ENCODE results near the gene OR8B3.
"Not testable (repeated sequence)": the region's sequence is repeated elsewhere in the genome, so short reads cannot be mapped to it uniquely, and the experiment has no call there.

Gene OR8B3

DNA sequence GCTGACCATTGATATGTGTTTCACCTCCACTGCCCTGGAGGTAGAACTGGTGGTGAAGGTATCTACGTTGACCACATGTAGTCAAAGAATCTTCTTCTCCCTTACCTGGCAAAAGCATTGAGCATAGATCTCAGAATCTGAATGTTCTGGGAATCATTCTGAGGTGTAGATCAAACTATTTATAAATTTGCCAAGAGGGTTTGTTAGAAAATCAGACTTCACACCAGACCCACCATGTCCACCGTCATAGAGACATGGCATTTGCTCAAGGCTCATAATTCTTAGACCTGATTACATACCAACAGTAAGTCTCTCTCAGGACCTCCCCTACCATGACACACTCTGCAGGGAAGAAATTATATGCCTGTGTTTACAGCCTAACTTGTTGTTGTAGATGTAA is 14.4 kb downstream of the OR8B3 start, which contains the start of gene OR8B2:
Gene OR8B2, minus strand, starts transcription at position 101 of the 400 bp plus-strand sequence. CDS start 1,156 bp downstream, outside the sequence.
- DNase-seq: no peak
- in situ Hi-C loops (cut with HindIII; ENCODE audit: low pct_ligation_motif_present, low pct_unique_long_range_greater_than_20kb, low sequenced_read_pairs): no loop called here

- DNase-seq; in situ Hi-C loops (cut with HindIII; ENCODE audit: low pct_ligation_motif_present, low pct_unique_long_range_greater_than_20kb, low sequenced_read_pairs): not testable (repeated sequence)
These were observed 16.0 kb downstream of the OR8B3 start for GRCh38 chr11:124382857-124383256.

DNA sequence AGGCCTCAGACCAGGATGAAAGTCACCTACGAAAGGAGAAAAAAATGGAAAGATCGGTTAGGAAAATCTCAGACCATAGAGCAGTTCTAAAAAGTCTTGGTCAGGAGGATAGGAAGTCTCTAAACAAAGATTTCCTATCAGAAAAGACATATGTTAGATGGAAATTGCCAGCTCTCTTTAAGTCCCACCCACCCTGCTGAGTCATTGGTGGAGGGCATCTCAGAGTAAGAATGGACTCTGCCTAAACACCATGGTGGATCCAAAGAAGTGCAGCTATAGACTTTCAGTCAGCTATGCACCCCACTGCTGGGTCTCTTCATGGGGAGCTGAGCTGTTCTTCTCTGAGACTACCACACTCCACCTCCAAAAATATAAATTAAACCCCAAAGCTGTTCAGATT is 18.2 kb downstream of the OR8B3 start:
- in situ Hi-C loops (cut with HindIII; ENCODE audit: low pct_ligation_motif_present, low pct_unique_long_range_greater_than_20kb, low sequenced_read_pairs): no loop called here
- no peak for DNase-seq

DNA sequence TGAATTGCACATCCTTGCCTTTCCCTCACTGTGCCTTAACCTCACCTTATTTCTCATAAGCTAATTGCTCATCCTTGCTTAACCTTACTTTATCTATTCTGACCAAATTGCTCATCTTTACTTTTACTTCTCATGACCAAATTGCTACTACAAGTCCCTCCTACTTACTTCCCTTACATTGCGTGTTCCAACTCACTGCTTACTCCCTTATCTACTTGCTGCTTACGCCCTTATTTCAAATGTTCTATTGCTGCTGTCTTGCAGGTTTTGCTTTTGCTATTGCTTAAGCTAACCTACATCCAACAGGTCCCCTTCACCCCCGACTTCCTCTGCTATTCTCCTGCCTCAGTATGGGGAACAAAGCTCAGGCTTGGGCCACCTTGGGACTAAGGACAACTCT is 22.5 kb downstream of the OR8B3 start:
- in situ Hi-C loops (cut with HindIII; ENCODE audit: low pct_ligation_motif_present, low pct_unique_long_range_greater_than_20kb, low sequenced_read_pairs): no loop called here
- no peak for DNase-seq

DNA sequence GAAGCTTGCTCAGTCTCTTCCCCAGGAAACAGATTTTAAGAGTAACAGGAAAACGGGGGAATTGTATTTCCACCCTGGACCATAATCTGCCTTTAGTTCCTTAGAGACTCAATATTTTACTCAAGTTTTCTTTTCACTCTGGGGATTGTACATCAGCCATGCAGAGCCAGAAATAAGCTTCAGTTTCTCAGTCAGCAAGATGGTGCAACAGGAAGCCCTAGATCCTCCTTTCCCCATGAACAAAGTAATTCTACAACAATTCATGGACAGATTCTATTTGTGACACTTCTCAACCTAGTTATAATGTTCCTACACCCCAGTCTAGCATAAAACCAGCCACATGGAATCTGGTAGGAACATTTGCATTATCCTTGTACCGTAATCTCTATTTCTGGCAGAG is 39.3 kb downstream of the OR8B3 start:
- in situ Hi-C loops (cut with HindIII; ENCODE audit: low pct_ligation_motif_present, low pct_unique_long_range_greater_than_20kb, low sequenced_read_pairs): no loop called here
- no peak for DNase-seq

DNA sequence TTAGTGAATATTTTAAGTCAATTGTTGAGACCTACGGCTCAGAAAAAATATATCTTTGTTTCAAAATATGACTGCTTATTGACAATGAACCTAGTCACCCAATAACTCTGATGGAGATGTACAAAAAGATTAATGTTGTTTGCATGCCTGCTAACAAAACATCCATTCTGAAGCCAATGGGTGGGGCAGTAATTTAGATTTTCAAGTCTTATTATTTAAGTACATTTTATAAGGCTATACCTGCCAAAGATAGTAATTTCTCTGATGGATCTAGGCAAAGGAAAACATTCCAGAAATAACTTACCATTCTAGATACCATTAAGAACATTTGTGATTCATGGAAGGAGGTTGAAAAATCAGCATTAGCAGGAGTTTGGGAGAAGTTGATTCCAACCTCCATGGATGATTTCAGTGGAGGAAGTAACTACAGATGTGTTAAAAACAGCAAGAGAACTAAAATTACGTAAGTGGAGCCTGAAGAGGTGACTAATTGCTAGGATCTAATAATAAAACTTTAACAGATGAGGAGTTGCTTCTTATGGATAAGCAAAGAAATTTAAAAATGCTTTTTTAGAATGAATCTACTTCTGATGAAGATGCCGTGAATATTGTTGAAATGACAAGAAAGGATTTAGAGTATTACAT is 52.4 kb downstream of the OR8B3 start:
- DNase-seq: no peak
- in situ Hi-C loops (cut with HindIII; ENCODE audit: low pct_ligation_motif_present, low pct_unique_long_range_greater_than_20kb, low sequenced_read_pairs): no loop called here
